HepG2 (cell line): ENCODE data around the gene DLG2. TPM values are rescaled to one million over a fixed set of nuclear protein-coding genes. Genes with fewer than 3 reads are reported as not detected.

Experiments used
- ATAC-seq: fragments of 200-7000 bp; cut with Tn5 transposase; 3 replicates; pipeline ENCODE4 v1.9.1; 2020; ENCODE audit warnings: mild to moderate bottlenecking, moderate library complexity
- BruUV-seq: library from RNA; stranded (reverse); fragments of 400-500 nt; replicated peaks from 2 replicates; lab custom pipeline; 2021; lab: Mats Ljungman, UMichigan
- CTCF ChIA-PET: fragments of 300-600 bp; formaldehyde crosslinking; extraction: SDS; loops from one replicate; lab custom pipeline; 2021; ENCODE audit warnings: low total read pairs, inconsistent platforms, low intra/inter-chr PET ratio; lab: Yijun Ruan, JAX
- POLR2A ChIA-PET: fragments of 350-600 bp; sonication (Branson Sonifier 250); formaldehyde crosslinking; loops from one replicate; lab custom pipeline; 2020; ENCODE audit warnings: antibody characterized with exemption, inconsistent platforms; lab: Yijun Ruan, JAX
- DNase-seq: peaks from one replicate; pipeline ENCODE4 v3.0.0-alpha.2; 2015; ENCODE audit warnings: low spot score
- FAIRE-seq: peaks from 3 replicates; lab custom pipeline; 2011; peaks lifted over from hg19 to GRCh38; lab: Jason Lieb, UNC
- H2AFZ ChIP-seq: one replicate; pipeline ENCODE4 v1.6.1; 2011; ENCODE audit warnings: low read length, inconsistent platforms
- H3K27ac ChIP-seq: fragments of 300-600 bp; 3 replicates; pipeline ENCODE4 v1.8.0; 2011; ENCODE audit warnings: mixed run types, mild to moderate bottlenecking, mixed read lengths, low read length, inconsistent platforms; ENCODE audit not compliant: insufficient read depth; ENCODE audit errors: extremely low read length
- H3K27me3 ChIP-seq, 2 experiments: fragments of 200-600 bp in 1 of 2; 2 replicates in 1 of 2; 3 replicates in 1 of 2; pipeline versions ENCODE4 v1.6.0 to v1.8.0; 2011; ENCODE audit warnings: low read length in 2 of 2, mild to moderate bottlenecking in 2 of 2, moderate library complexity in 2 of 2, inconsistent platforms in 1 of 2; ENCODE audit not compliant: insufficient read depth in 2 of 2, control insufficient read depth in 1 of 2
- H3K36me3 ChIP-seq, 2 experiments: fragments of 200-600 bp in 1 of 2; replicated peaks in 1 of 2; 2 replicates in 1 of 2; 3 replicates in 1 of 2; pipeline versions ENCODE4 v1.5.1 to v1.8.0; 2011; ENCODE audit warnings: low read length in 2 of 2, inconsistent platforms in 1 of 2; ENCODE audit not compliant: insufficient read depth in 2 of 2, control insufficient read depth in 1 of 2
- H3K4me1 ChIP-seq: 2 replicates; pipeline ENCODE4 v1.5.1; 2012; ENCODE audit warnings: low read length, inconsistent platforms; ENCODE audit not compliant: insufficient read depth
- H3K4me2 ChIP-seq: 2 replicates; pipeline ENCODE4 v1.6.0; 2011; ENCODE audit warnings: low read depth, low read length, inconsistent platforms
- H3K4me3 ChIP-seq, 3 experiments: fragments of 200-600 bp in 1 of 3; sonication (generic), shearing (Covaris generic) in 1 of 3; replicated peaks in 1 of 3; 2 replicates each; pipeline ENCODE4 v1.5.1; 2011 to 2016; ENCODE audit warnings: low read length in 3 of 3, inconsistent platforms in 2 of 3, low read depth in 2 of 3, mild to moderate bottlenecking in 2 of 3, control low read depth in 1 of 3, mixed read lengths in 1 of 3; ENCODE audit not compliant: insufficient read depth in 1 of 3
- H3K79me2 ChIP-seq: one replicate; pipeline ENCODE4 v1.6.1; 2011; ENCODE audit warnings: low read length, inconsistent platforms; ENCODE audit not compliant: insufficient read depth
- H3K9ac ChIP-seq: 2 replicates; pipeline ENCODE4 v1.6.0; 2011; ENCODE audit warnings: mild to moderate bottlenecking, low read depth, low read length, inconsistent platforms; ENCODE audit not compliant: insufficient read depth
- H3K9me3 ChIP-seq: 2 replicates; pipeline ENCODE4 v1.5.1; 2012; ENCODE audit warnings: mild to moderate bottlenecking, low read length
- H4K20me1 ChIP-seq: 2 replicates; pipeline ENCODE4 v1.6.0; 2011; ENCODE audit warnings: inconsistent platforms, mild to moderate bottlenecking, low read length, moderate library complexity; ENCODE audit not compliant: insufficient read depth
- FOXO4 ChIP-seq: sonication (generic); formaldehyde crosslinking; conservative IDR thresholded peaks from 2 replicates; pipeline ENCODE4 v1.8.1; 2023; ENCODE audit warnings: missing genetic modification reagents
- JUNB ChIP-seq: sonication (generic); formaldehyde crosslinking; IDR thresholded peaks from 2 replicates; pipeline ENCODE4 v1.8.0; 2022; ENCODE audit warnings: missing genetic modification reagents, mild to moderate bottlenecking, borderline replicate concordance
- NCOA2 ChIP-seq: sonication (generic); formaldehyde crosslinking; IDR thresholded peaks from 2 replicates; pipeline ENCODE4 v1.8.0; 2022; ENCODE audit warnings: inconsistent platforms
- POLR2G ChIP-seq: fragments of 200-400 bp; formaldehyde crosslinking; IDR thresholded peaks from 2 replicates; pipeline ENCODE4 v1.6.1; 2018; ENCODE audit warnings: mild to moderate bottlenecking, low read depth, low read length, moderate library complexity
- RARA ChIP-seq: IDR thresholded peaks from 2 replicates; pipeline ENCODE4 v1.6.1; 2016; ENCODE audit warnings: missing genetic modification reagents, missing compliant biosample characterization
- REL ChIP-seq: sonication (generic); formaldehyde crosslinking; conservative IDR thresholded peaks from 2 replicates; pipeline ENCODE4 v1.8.0; 2022; ENCODE audit warnings: mild to moderate bottlenecking, missing genetic modification reagents, moderate library complexity
- RFXAP ChIP-seq: sonication (generic); formaldehyde crosslinking; IDR thresholded peaks from 2 replicates; pipeline ENCODE4 v1.4.0; 2020; ENCODE audit warnings: missing genetic modification reagents, borderline replicate concordance
- TCF7 ChIP-seq: sonication (generic); IDR thresholded peaks from 2 replicates; pipeline ENCODE4 v1.6.1; 2016; ENCODE audit warnings: antibody characterized with exemption, low read depth
- TCF7L2 ChIP-seq: IDR thresholded peaks from 2 replicates; pipeline ENCODE4 v1.6.1; 2011; ENCODE audit warnings: mild to moderate bottlenecking, low read depth, low read length, moderate library complexity
- ZNF121 ChIP-seq: sonication (generic); formaldehyde crosslinking; IDR thresholded peaks from 2 replicates; pipeline ENCODE4 v1.5.0; 2020; ENCODE audit warnings: mild to moderate bottlenecking, missing genetic modification reagents
- ZSCAN12 ChIP-seq: sonication (generic); formaldehyde crosslinking; IDR thresholded peaks from 2 replicates; pipeline ENCODE4 v1.9.0; 2021; ENCODE audit warnings: mild to moderate bottlenecking, missing genetic modification reagents
- WGBS: methylation state at CpG from one replicate; pipeline ENCODE4 v1.1.6; 2017; ENCODE audit warnings: low lambda C conversion rate; 5-methylcytosine and 5-hydroxymethylcytosine counted together
- in situ Hi-C: cut with HindIII; loops from 2 replicates; pipeline ENCODE4 v1.10.0; 2017; ENCODE audit warnings: low pct_unique_long_range_greater_than_20kb; ENCODE audit not compliant: extremely low pct_ligation_motif_present
- intact Hi-C: fragments of 100-400 bp; cut with micrococcal nuclease; formaldehyde crosslinking; loops from one replicate; pipeline ENCODE4 v1.10.0; 2022; ENCODE audit not compliant: unreplicated experiment
- polyA plus RNA-seq, 8 experiments: library from polyadenylated mRNA; depleted of rRNA in 3 of 8; stranded (reverse) in 7 of 8; unstranded in 1 of 8; fragments of >200 nt; fragmentation: Illumina TruSeq in 4 of 8; extraction: Trizol in 4 of 8; gene quantifications; 2 replicates each; pipeline versions ENCODE4 v1.2.1 to v1.2.3, GENCODE V29; 2011 to 2016; ENCODE audit warnings: low read depth in 4 of 8, missing spikeins in 1 of 8, mixed read lengths in 1 of 8; ENCODE audit not compliant: insufficient read depth in 1 of 8
- total RNA-seq, 5 experiments: library from RNA; depleted of rRNA; stranded (reverse); fragments of >200 nt; fragmentation: Illumina TruSeq; extraction: Trizol; gene quantifications; 2 replicates each; pipeline ENCODE4 v1.2.3, GENCODE V29; 2016; ENCODE audit warnings: low read depth in 1 of 5
- TF ChIP-seq, protein P1 (sequence below), 2 experiments: fragments of 450-650 bp in 1 of 2; sonication (generic) in 1 of 2; formaldehyde crosslinking; IDR thresholded peaks; 2 replicates each; pipeline versions ENCODE4 v1.5.0 to v1.8.0; 2020 to 2022; ENCODE audit warnings: mild to moderate bottlenecking in 1 of 2, missing genetic modification reagents in 1 of 2
- TF ChIP-seq, protein P2 (sequence below): sonication (generic); formaldehyde crosslinking; IDR thresholded peaks from 2 replicates; pipeline ENCODE4 v1.8.0; 2022; ENCODE audit warnings: mild to moderate bottlenecking, missing genetic modification reagents, borderline replicate concordance

Gene DLG2
- total and polyA plus RNA-seq, 2 of the 13 experiments (the other 11 are each of a cell fraction or from before 2014, with no cell fraction given) = 0.46 to 1.0 TPM

GRCh38 chr11:84215672-84216071, 1411.5 kb downstream of the DLG2 start:
- H3K4me3 ChIP-seq = no peak overlapping the region
- no peak overlapping the region for H3K4me2 ChIP-seq
- H3K27me3 ChIP-seq = no peaks in the 10 kb centered on the region
- ATAC-seq (no peak), FAIRE-seq (no peak), DNase-seq (no peak)
- ChIA-PET POLR2A (no interaction called here), CTCF (no interaction called here)
- H3K4me1 ChIP-seq = no peaks in the 10 kb centered on the region
- intact Hi-C loops (no loop called here), in situ Hi-C loops (no loop called here)
- no TSS peak for BruUV-seq
- 5% methylated on average over 1 of the region's 1 CpG for WGBS
- no peaks in the 10 kb centered on the region for H4K20me1 ChIP-seq
- no peaks in the 10 kb centered on the region for H3K79me2 ChIP-seq
- TF ChIP-seq, protein P1, sequence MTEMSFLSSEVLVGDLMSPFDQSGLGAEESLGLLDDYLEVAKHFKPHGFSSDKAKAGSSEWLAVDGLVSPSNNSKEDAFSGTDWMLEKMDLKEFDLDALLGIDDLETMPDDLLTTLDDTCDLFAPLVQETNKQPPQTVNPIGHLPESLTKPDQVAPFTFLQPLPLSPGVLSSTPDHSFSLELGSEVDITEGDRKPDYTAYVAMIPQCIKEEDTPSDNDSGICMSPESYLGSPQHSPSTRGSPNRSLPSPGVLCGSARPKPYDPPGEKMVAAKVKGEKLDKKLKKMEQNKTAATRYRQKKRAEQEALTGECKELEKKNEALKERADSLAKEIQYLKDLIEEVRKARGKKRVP (CRISPR knock-in tag; IDR thresholded peaks at IDR 0.05) = no peak
- TF ChIP-seq TCF7L2 (no peak), FOXO4 (no peak), ZNF121 (no peak), RFXAP (no peak), ZSCAN12 (CRISPR knock-in tag) (no peak), POLR2G (no peak), REL (no peak), RARA (no peak), JUNB (CRISPR knock-in tag) (no peak), NCOA2 (CRISPR knock-in tag) (no peak), TCF7 (no peak)
- TF ChIP-seq, protein P2, sequence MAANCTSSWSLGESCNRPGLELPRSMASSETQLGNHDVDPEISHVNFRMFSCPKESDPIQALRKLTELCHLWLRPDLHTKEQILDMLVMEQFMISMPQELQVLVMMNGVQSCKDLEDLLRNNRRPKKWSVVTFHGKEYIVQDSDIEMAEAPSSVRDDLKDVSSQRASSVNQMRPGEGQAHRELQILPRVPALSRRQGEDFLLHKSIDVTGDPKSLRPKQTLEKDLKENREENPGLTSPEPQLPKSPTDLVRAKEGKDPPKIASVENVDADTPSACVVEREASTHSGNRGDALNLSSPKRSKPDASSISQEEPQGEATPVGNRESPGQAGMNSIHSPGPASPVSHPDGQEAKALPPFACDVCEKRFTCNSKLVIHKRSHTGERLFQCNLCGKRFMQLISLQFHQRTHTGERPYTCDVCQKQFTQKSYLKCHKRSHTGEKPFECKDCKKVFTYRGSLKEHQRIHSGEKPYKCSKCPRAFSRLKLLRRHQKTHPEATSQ (CRISPR knock-in tag) = no peak
- H3K9ac ChIP-seq = no peak overlapping the region
- no peaks in the 10 kb centered on the region for H3K9me3 ChIP-seq
- no peaks in the 10 kb centered on the region for H3K36me3 ChIP-seq
- no peak overlapping the region for H2AFZ ChIP-seq
- no peak overlapping the region for H3K27ac ChIP-seq
